Testis (tissue), 3 donors: ENCODE results near the gene BCR. TPM values are rescaled to one million over a fixed set of nuclear protein-coding genes. Genes with fewer than 3 reads are reported as not detected.

Experiments
- DNase-seq: peaks from one replicate; pipeline ENCODE4 v3.0.0-alpha.2; 2019
- H3K27ac ChIP-seq, 2 donors: fragments of 200-600 bp; sonication (generic); one replicate each; pipeline ENCODE4 v1.5.1; 2019
- H3K27me3 ChIP-seq: fragments of 200-600 bp; sonication (generic); one replicate; pipeline ENCODE4 v1.5.1; 2019
- H3K36me3 ChIP-seq: fragments of 200-600 bp; sonication (generic); one replicate; pipeline ENCODE4 v1.5.1; 2017; ENCODE audit warnings: low read depth; ENCODE audit errors: missing control alignments
- H3K4me1 ChIP-seq: fragments of 200-600 bp; sonication (generic); one replicate; pipeline ENCODE4 v1.5.1; 2019
- H3K4me3 ChIP-seq, 2 donors: fragments of 200-600 bp; sonication (generic); one replicate each; pipeline ENCODE4 v1.5.1; 2017 to 2019
- H3K9me3 ChIP-seq: fragments of 200-600 bp; sonication (generic); one replicate; pipeline ENCODE4 v1.5.1; 2017
- POLR2A ChIP-seq: fragments of 450-650 bp; IDR thresholded peaks from one replicate; pipeline ENCODE4 v1.6.1; 2017; ENCODE audit warnings: antibody characterized with exemption, mild to moderate bottlenecking, moderate library complexity
- WGBS, 2 donors: methylation state at CpG; one replicate each; pipeline ENCODE4 v1.1.5; 2018; 5-methylcytosine and 5-hydroxymethylcytosine counted together
- intact Hi-C: fragments of 100-400 bp; cut with DNase I; formaldehyde crosslinking; loops from one replicate; pipeline ENCODE4 v1.15.1; 2023; ENCODE audit warnings: low total_unique reads
- polyA plus RNA-seq: library from polyadenylated mRNA; stranded (reverse); fragments of 350-450 nt; fragmentation: Illumina TruSeq; extraction: RNeasy Lipid Tissue Mini Kit (QIAGEN cat#74804); gene quantifications from one replicate; pipeline ENCODE4 v1.2.3, GENCODE V29; 2014; ENCODE audit warnings: low read depth, low replicate concordance; ENCODE audit not compliant: insufficient read depth
- total RNA-seq, 2 donors: library from RNA; depleted of rRNA; stranded (reverse); fragments of >200 nt; gene quantifications; one replicate each; pipeline ENCODE4 v1.2.3, GENCODE V29; 2016
- TF ChIP-seq, protein P1 (sequence below), 3 experiments: fragments of 450-650 bp in 2 of 3; fragments of 200-600 bp in 1 of 3; sonication (generic) in 1 of 3; IDR thresholded peaks; one replicate each; pipeline ENCODE4 v1.5.1; 2016 to 2019; ENCODE audit warnings: antibody characterized with exemption in 3 of 3, mild to moderate bottlenecking in 2 of 3, moderate library complexity in 1 of 3

BCR gene
- total and polyA plus RNA-seq, 3 donors from 2014 or later: 52.5 to 108 (median 105) TPM

DNA sequence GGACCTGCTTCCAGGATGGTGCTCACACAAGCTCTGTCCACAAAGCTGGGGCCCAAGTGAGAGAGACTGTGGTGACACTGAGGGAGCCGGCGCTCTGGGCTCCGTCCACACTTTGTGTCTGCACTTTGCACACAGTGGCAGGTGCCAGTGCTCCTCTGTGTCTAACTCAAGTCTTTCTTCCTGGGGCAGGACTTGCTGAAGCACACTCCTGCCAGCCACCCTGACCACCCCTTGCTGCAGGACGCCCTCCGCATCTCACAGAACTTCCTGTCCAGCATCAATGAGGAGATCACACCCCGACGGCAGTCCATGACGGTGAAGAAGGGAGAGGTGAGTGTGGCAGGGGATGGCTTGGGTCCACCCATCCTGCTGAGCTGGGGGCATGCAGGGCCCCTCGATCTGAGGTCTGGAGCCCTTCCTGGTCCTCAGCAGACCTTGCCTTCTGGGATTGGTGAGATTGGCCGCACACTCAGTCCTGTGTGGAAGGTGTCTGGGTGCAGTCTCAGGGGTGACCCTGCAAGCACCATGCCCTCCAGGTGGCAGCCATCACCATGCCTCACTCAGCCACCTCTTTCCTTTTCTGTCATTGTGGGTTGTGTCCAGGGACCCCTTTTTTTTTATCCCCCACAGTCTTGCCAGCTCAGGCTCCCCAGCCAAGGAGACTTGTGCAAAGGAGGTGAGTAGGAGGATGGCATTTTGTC lies 93.3 kb downstream of the BCR start:
- H3K4me1 ChIP-seq: no peaks in the 10 kb centered on the region
- no peaks in the 10 kb centered on the region for H3K36me3 ChIP-seq
- intact Hi-C loops: no loop called here

DNA sequence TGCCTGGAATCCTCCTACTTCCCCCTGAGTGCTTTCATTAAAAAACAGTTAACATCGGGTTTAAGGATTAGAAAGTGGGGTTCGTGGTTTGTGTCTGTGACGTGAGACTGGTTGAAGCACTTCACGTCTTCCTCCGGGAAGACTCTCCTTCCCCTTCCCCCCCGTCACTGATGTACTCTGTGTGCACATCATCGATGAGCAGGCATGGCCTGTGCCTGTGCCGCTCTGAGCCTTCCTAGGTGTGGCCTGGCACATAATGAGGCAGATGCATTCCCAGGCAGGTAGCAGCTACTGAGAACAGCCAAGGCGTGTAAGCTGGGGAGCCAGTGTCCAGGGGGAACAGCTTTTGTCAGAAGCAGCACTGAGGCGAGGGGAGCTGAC lies 93.8 kb downstream of the BCR start:
- TF ChIP-seq, protein P1, sequence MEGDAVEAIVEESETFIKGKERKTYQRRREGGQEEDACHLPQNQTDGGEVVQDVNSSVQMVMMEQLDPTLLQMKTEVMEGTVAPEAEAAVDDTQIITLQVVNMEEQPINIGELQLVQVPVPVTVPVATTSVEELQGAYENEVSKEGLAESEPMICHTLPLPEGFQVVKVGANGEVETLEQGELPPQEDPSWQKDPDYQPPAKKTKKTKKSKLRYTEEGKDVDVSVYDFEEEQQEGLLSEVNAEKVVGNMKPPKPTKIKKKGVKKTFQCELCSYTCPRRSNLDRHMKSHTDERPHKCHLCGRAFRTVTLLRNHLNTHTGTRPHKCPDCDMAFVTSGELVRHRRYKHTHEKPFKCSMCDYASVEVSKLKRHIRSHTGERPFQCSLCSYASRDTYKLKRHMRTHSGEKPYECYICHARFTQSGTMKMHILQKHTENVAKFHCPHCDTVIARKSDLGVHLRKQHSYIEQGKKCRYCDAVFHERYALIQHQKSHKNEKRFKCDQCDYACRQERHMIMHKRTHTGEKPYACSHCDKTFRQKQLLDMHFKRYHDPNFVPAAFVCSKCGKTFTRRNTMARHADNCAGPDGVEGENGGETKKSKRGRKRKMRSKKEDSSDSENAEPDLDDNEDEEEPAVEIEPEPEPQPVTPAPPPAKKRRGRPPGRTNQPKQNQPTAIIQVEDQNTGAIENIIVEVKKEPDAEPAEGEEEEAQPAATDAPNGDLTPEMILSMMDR (IDR thresholded peaks at IDR 0.05): no peak
- no peak for TF ChIP-seq POLR2A
- Histone ChIP-seq H3K4me3 (no peak overlapping the region), H3K4me1 (peaks cover 2% of the 10 kb centered on the region), H3K27me3 (no peaks in the 10 kb centered on the region), H3K9me3 (no peaks in the 10 kb centered on the region), H3K36me3 (no peaks in the 10 kb centered on the region), H3K27ac (no peak overlapping the region)
- intact Hi-C loops: no loop called here
- 91 to 95% methylated on average over 8 to 10 of the region's 10 CpGs for WGBS, 2 donors
- no peak for DNase-seq

More for the DNA sequence above, 93.3 kb downstream of the BCR start:
- Histone ChIP-seq H3K4me3 (no peak overlapping the region), H3K27ac (no peak overlapping the region), H3K27me3 (no peaks in the 10 kb centered on the region), H3K9me3 (no peaks in the 10 kb centered on the region)
- no peak for DNase-seq
- WGBS, 2 donors: 97 to 99% methylated on average over 10 of the region's 10 CpGs
- TF ChIP-seq POLR2A: no peak
- TF ChIP-seq, protein P1 (IDR thresholded peaks at IDR 0.05): no peak

DNA sequence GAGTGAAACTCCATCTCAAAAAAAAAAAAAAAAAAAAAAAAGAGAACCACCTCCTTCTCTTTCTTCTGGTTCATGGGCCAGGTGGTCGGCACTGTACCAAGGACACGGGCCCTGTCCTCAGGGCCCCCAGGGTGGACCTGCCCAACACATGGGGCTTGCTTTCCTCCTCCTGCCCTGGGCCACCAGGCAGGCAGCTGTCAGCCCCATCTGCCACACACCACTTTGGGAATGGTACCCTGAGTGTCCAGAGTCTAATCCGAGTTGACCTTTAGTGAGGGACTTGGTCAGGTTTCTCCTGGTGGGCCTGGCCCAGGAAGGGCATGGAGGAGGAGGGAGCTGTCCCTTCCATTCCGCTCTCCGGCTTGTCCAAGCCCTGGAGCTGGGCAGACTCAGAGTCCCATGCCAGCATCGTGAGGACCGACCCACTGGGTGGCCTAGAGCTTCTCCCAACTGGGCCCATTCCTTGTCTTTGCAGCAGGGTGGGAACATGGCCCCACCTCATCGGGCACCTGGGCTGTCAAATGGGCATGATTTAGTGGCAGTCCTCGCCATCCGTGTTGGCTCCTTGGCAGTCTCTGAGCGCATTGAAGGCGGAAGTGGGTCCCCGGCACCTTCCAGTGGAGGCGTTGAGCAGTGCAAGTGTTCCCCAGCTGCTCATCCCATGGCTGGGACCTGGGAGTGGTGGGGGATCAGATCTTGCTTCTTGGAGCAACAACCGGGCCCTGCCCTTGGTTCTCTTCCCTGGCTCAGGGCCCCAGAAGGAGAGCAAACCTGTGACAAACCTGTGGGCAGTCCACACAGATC lies 94.8 kb downstream of the BCR start:
- no peaks in the 10 kb centered on the region for H3K27me3 ChIP-seq
- no peak overlapping the region for H3K4me3 ChIP-seq
- H3K4me1 ChIP-seq: peaks cover 6% of the 10 kb centered on the region
- H3K27ac ChIP-seq: no peak overlapping the region
- DNase-seq: no peak
- H3K9me3 ChIP-seq: no peaks in the 10 kb centered on the region
- no peaks in the 10 kb centered on the region for H3K36me3 ChIP-seq
- 85 to 95% methylated on average over 3 to 15 of the region's 15 CpGs for WGBS, 2 donors
- TF ChIP-seq, protein P1 (IDR thresholded peaks at IDR 0.05): no peak
- TF ChIP-seq POLR2A: no peak
- intact Hi-C loops: no loop called here

DNA sequence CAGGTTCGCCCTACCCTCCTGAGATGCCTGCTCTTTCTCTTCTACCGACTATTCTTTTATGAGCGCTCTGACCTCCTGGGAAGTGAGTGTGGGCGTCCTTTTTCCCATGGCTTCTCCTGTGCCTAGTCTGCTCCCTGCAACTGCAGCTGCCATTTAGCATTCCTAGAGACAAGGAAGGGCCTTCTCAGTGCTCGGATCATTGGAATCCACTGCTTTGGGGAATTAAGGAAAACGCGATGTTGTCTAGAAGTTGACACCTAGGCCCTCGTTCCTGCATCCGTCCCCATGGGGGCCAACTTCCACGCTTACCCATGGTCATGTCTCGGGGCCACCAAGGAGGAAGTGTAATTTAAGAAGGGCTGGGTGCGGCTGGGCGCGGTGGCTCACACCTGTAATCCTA lies 95.4 kb downstream of the BCR start:
- intact Hi-C loops: no loop called here
- Histone ChIP-seq H3K9me3 (no peaks in the 10 kb centered on the region), H3K4me3 (no peak overlapping the region), H3K27ac (no peak overlapping the region), H3K4me1 (peaks cover 6% of the 10 kb centered on the region), H3K27me3 (no peaks in the 10 kb centered on the region), H3K36me3 (no peaks in the 10 kb centered on the region)
- TF ChIP-seq, protein P1 (IDR thresholded peaks at IDR 0.05): no peak
- TF ChIP-seq POLR2A: no peak
- 95 to 97% methylated on average over 14 of the region's 14 CpGs for WGBS, 2 donors
- DNase-seq: no peak
